ENCODE data around the gene HES6.

The HES6 gene

GRCh38 chr2:238216651-238217184 is 23.1 kb downstream of the HES6 start:
- H3K9me3 ChIP-seq: no peaks in the 10 kb centered on the region
- no peaks in the 10 kb centered on the region for H3K27me3 ChIP-seq
- no peak for DNase-seq
- H3K36me3 ChIP-seq: no peaks in the 10 kb centered on the region
- no peak for TF ChIP-seq CTCF (IDR thresholded peaks at IDR 0.05; ENCODE audit: low read depth, low read length)
- no peaks in the 10 kb centered on the region for H3K4me1 ChIP-seq
- no peak overlapping the region for H3K4me3 ChIP-seq (ENCODE audit: low read depth, low read length)

GRCh38 chr2:238207006-238207405 is 32.8 kb downstream of the HES6 start:
- no peaks in the 10 kb centered on the region for H3K36me3 ChIP-seq
- peaks cover 4% of the 10 kb centered on the region; the same call in 1 of the 2 replicates for H3K4me1 ChIP-seq
- no peak overlapping the region for H3K4me3 ChIP-seq (ENCODE audit: low read depth, low read length)
- 0 out of 2 replicates have a peak, but pooled peaks cover 2% of the 10 kb centered on the region for H3K9me3 ChIP-seq
- no peak for DNase-seq
- TF ChIP-seq CTCF (IDR thresholded peaks at IDR 0.05; ENCODE audit: low read depth, low read length): no peak
- no peaks in the 10 kb centered on the region for H3K27me3 ChIP-seq

GRCh38 chr2:238203973-238204683 is 35.7 kb downstream of the HES6 start:
- Histone ChIP-seq H3K9me3 (0 out of 2 replicates have a peak, but pooled peaks cover 2% of the 10 kb centered on the region), H3K27me3 (no peaks in the 10 kb centered on the region), H3K36me3 (no peaks in the 10 kb centered on the region; the same call in 1 of the 2 replicates), H3K4me3 (ENCODE audit: low read depth, low read length) (peak overlapping the region; percentile 57), H3K4me1 (peaks cover 9% of the 10 kb centered on the region)
- no peak for DNase-seq
- TF ChIP-seq CTCF (IDR thresholded peaks at IDR 0.05; ENCODE audit: low read depth, low read length): no peak

GRCh38 chr2:238203094-238203972 is 36.5 kb downstream of the HES6 start, which contains the start of gene ILKAP:
Gene ILKAP (minus strand): TSS chr2:238203695. CDS start chr2:238203553, 142 bp downstream.
- H3K4me3 ChIP-seq (ENCODE audit: low read depth, low read length): peak within 1 kb of the TSS; percentile 82
- H3K27me3 ChIP-seq: no peaks in the 10 kb centered on the region
- H3K9me3 ChIP-seq: 0 out of 2 replicates have a peak, but pooled peaks cover 2% of the 10 kb centered on the region
- no peaks in the 10 kb centered on the region; the same call in 1 of the 2 replicates for H3K36me3 ChIP-seq
- DNase-seq: peak; percentile 94
- peaks cover 9% of the 10 kb centered on the region for H3K4me1 ChIP-seq
- no peak for TF ChIP-seq CTCF (IDR thresholded peaks at IDR 0.05; ENCODE audit: low read depth, low read length)

- no peak for DNase-seq
- no peaks in the 10 kb centered on the region; the same call in 1 of the 2 replicates for H3K36me3 ChIP-seq
- 0 out of 2 replicates have a peak, but pooled peaks cover 2% of the 10 kb centered on the region for H3K9me3 ChIP-seq
- no peaks in the 10 kb centered on the region for H3K27me3 ChIP-seq
- H3K4me3 ChIP-seq (ENCODE audit: low read depth, low read length): peak overlapping the region; percentile 82
- peaks cover 9% of the 10 kb centered on the region for H3K4me1 ChIP-seq
- TF ChIP-seq CTCF (IDR thresholded peaks at IDR 0.05; ENCODE audit: low read depth, low read length): no peak
These were observed 37.3 kb downstream of the HES6 start for GRCh38 chr2:238202326-238203093.

Data from BE2C (cell line).